NCI-H2107 treated with DMSO at 0.1 percent for 48 hours (cell line): Measurements from ENCODE around the gene HYAL2.

ENCODE experiments used
- DNase-seq: peaks from one replicate; lab custom pipeline; 2025; ENCODE audit not compliant: unreplicated experiment; lab: John Stamatoyannopoulos, UW

Gene HYAL2

GRCh38 chr3:50322386-50323091 lies at the start of gene HYAL2:
TSS of gene HYAL2 (minus strand) at chr3:50322745. CDS start at chr3:50320489, 2,256 bp downstream.
- DNase-seq: no peak

- DNase-seq: no peak
These were observed 48.7 kb upstream of the HYAL2 start for GRCh38 chr3:50371133-50371685.

- peak; percentile 48 for DNase-seq
These were observed 48.0 kb upstream of the HYAL2 start for GRCh38 chr3:50370594-50370993.

- DNase-seq: no peak
These were observed 46.6 kb upstream of the HYAL2 start for GRCh38 chr3:50369012-50369670.

GRCh38 chr3:50365842-50366220 lies 43.3 kb upstream of the HYAL2 start:
- no peak for DNase-seq

GRCh38 chr3:50365080-50365841 lies 42.7 kb upstream of the HYAL2 start:
- no peak for DNase-seq

GRCh38 chr3:50364573-50365079 lies 42.1 kb upstream of the HYAL2 start:
- no peak for DNase-seq

GRCh38 chr3:50359760-50360110 lies 37.2 kb upstream of the HYAL2 start:
- DNase-seq: no peak

GRCh38 chr3:50358911-50359759 lies 36.6 kb upstream of the HYAL2 start, which contains the start of gene TMEM115:
TSS of gene TMEM115 (minus strand) at chr3:50359521. CDS start at chr3:50359063, 458 bp downstream.
- peak; percentile 91 for DNase-seq

- no peak for DNase-seq
These were observed 35.9 kb upstream of the HYAL2 start for GRCh38 chr3:50358355-50358910.

- DNase-seq: no peak
These were observed 34.9 kb upstream of the HYAL2 start for GRCh38 chr3:50357481-50357880.

- no peak for DNase-seq
These were observed 34.0 kb upstream of the HYAL2 start for GRCh38 chr3:50356553-50356952.

- DNase-seq: no peak
These were observed 33.4 kb upstream of the HYAL2 start for GRCh38 chr3:50355829-50356552.

- DNase-seq: no peak
These were observed 32.3 kb upstream of the HYAL2 start for GRCh38 chr3:50354850-50355249.

GRCh38 chr3:50354186-50354764 lies 31.7 kb upstream of the HYAL2 start:
- DNase-seq: no peak

GRCh38 chr3:50353245-50354004 lies 30.9 kb upstream of the HYAL2 start:
- no peak for DNase-seq

- no peak for DNase-seq
These were observed 30.2 kb upstream of the HYAL2 start for GRCh38 chr3:50352781-50353180.

GRCh38 chr3:50351323-50351697 lies 28.8 kb upstream of the HYAL2 start:
- no peak for DNase-seq
